IPS-NIHi11 (cell line): Measurements from ENCODE around the gene DENND5B.

Experiments
- DNase-seq: peaks from one replicate; pipeline ENCODE4 v3.0.0; 2012; ENCODE audit warnings: mixed read lengths, low spot score

Gene DENND5B

GRCh38 chr12:31471823-31472222 is 119.1 kb downstream of the DENND5B start:
- no peak for DNase-seq

DNA sequence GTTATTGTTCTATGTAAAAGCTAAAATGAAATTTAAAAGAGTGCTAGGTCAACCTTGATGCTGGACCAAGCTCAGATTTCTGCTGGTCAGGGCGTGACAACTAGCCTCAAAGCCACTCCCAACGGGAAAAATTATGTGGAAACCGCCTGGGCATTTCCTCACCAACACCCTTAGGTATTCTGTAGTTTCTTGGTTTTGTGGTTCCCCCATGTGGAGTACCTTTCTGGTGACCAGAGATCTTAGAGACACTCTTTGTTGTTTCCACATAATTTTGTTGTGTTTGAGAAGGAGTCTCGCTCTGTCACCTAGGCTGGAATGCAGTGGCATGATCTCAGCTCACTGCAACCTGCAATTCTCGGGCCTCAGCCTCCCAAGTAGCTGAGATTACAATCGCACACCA is 119.9 kb downstream of the DENND5B start:
- DNase-seq, result no peak

DNA sequence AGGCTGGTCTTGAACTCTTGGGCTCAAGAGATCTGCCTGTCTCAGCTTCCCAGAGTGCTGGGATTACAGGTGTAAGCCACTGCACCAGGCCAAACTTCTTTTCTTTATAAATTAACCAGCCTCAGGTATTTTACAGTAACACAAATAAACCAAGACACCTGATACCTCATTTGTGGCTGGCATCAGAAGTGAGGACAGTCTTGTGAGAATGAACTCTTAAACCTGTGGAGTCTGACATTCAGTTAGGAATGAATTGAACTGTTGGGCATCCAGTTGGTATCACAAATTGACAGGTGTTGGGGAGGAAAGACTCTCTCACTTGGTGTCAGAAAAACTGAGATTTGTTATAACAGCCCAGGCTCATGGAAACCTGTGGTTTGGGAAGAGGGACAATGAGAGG is 120.5 kb downstream of the DENND5B start:
- no peak for DNase-seq

DNA sequence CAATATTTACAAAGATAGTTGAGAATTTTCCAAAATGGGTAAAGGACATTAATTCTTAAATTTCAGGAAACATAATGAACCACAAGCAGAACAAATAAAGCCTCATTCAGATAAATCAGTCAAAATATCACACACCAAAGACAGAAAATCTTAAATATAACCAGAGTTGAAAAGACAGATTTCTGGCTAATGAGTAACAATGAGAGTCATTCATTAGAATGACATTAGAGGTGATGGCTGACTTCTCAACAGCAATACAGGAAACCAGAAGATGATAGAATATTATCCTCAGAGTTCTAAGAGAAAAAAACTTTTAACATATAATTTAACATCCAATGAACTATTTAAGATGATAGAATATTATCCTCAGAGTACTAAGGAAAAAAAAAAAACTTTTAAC is 124.2 kb downstream of the DENND5B start:
- DNase-seq, result no peak

- no peak for DNase-seq
Measured at GRCh38 chr12:31465002-31465401, 125.9 kb downstream of the DENND5B start.

DNA sequence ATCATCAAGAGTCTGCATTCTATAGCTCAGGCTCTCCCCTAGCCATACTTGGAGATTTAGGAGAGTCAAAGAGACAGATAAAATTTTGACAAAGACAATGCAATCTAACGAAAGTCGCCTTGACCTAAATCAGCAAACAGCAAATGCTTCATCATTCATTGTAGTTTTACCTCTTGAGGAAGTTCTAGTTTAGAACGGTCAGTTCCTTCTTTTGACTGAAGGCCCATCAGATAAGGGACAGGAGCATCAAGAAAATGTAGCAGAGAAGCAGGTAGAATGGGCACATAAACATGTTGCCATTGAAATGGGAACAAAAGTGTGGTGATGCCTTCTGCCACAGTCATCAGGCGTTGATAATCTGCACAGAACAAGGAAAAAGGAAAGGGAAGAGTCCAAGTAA is 130.9 kb downstream of the DENND5B start:
- no peak for DNase-seq

DNA sequence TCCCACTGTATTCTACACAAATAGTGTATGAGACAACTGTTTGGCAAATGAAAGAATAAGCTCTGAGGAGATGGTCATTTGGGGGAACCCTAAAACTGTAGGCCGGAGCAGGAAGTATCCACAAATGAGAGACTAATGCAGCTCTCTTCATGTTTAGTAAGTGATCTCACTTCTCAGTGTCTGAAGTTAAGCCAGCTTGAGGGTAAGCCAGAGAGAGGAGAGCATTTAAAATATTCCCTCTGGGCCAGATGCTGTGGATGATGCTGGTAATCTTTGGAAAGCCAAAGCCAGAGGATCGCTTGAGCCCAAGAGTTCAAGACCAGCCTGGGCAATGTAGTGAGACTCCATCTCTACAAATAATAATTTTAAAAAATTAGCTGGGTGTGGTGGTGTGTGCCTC is 134.4 kb downstream of the DENND5B start:
- no peak for DNase-seq

- peak; percentile 18 for DNase-seq
Measured at GRCh38 chr12:31444736-31445135, 146.2 kb downstream of the DENND5B start.

- no peak for DNase-seq
Measured at GRCh38 chr12:31440586-31440985, 150.3 kb downstream of the DENND5B start.

DNA sequence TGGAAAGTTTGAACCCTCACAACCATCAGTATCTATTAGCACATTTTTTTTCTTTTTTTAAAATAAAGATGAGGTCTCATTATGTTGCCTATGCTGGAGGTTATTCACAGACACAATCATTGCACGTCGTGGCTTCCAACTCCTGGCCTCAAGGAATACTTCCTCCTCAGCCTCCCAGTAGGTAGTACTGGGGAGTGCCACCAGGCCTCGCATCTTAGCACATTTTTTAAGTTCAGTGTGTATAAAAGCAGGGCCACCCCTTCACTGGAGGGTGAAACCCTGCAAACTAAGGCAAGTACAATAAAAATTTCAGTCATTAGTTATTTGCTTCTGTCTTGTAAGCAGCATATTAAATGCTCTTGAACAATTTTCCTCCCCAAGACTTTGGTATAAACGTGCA is 150.8 kb downstream of the DENND5B start:
- no peak for DNase-seq

DNA sequence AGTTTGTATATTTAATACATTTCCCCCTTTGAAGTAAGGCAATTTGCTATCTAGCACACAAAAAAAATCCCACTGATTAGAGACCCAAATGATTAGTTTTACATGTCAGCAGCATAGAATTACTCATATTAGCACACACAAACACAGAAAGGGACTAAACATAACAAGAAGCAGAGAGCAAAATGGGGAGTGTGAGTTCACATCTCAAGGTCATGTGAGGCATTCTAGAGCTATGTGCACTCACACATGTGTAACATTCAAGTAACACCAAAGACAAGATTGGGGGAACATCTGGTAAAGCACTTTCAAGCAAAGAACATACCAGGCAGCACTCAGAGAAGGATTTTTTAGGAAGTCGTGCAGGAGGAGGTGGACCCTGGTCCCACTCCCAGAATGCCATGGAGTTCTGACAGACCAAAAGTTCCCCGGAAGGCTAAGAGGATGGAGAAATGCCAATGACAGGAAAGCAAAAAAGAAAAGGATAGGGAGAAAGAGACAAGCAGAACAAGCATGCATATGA is 159.2 kb downstream of the DENND5B start:
- DNase-seq, result no peak

GRCh38 chr12:31423405-31423804 is 167.5 kb downstream of the DENND5B start:
- no peak for DNase-seq

GRCh38 chr12:31412292-31412801 is 178.6 kb downstream of the DENND5B start:
- no peak for DNase-seq

DNA sequence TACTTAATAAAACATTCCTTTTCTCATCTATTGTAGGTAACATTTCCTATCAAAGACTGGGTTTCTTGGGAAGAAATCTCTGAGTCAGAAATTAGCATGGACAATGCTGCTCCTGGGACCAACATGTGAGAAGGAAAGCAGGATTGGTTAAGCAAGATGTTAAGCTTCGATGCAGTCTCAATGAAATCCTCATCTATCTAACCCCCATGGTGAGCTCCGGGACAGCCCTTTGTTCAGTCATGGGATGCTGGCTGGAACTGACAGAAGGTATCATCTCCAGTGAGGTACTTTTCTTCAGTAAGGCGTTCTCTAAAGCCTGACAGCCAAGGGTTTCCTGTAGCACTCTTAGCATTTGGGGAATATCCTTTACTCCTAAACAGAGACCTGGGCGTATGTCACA is 182.2 kb downstream of the DENND5B start:
- DNase-seq, result peak; percentile 12

- DNase-seq, result no peak
Measured at GRCh38 chr12:31407562-31407961, 183.4 kb downstream of the DENND5B start.

GRCh38 chr12:31406345-31406744 is 184.6 kb downstream of the DENND5B start:
- DNase-seq, result no peak

DNA sequence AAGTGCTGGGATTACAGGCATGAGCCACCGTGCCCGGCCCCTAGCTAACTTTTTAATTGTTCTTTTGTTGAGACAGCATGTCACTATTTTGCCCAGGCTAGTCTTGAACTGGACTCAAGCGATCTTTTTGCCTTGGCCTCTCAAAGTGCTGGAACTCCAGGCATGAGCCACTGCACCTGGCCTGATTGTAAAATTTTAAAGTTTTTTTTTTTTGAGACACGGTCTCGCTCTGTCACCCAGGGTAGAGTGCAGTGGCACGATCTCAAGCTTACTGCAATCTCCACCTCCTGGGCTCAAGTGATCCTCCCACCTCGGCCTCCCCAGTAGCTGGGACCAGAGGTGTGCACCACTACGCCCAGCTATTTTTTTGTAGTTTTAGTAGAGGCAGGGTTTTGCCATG is 185.9 kb downstream of the DENND5B start:
- DNase-seq, result no peak

GRCh38 chr12:31403099-31403607 is 187.8 kb downstream of the DENND5B start:
- peak; percentile 83 for DNase-seq

DNA sequence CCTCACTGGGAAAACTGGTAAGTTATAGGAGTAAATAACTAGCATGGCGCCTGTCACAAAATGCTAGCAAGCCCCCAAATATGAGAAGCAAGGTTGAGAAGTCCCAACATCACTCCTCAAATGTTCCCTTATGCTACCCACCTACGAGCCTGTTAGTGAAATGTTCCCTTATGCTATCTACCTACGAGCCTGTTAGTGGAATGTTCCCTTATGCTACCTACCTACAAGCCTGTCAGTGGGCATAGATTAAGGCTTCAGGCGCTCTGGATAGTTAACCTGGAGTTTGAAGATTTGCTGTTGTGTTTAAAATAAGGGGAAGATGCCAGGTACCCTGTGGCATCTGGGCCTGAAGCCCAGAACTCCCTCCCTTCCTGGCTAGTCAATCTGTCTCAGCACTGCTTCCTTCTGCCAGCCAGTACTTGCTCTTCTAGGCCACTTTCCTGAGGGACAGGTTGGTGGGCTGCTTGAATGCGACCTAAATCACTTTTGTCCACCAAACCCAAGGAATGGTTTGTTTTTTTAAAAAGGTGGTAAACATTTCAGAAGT is 197.9 kb downstream of the DENND5B start:
- no peak for DNase-seq

DNA sequence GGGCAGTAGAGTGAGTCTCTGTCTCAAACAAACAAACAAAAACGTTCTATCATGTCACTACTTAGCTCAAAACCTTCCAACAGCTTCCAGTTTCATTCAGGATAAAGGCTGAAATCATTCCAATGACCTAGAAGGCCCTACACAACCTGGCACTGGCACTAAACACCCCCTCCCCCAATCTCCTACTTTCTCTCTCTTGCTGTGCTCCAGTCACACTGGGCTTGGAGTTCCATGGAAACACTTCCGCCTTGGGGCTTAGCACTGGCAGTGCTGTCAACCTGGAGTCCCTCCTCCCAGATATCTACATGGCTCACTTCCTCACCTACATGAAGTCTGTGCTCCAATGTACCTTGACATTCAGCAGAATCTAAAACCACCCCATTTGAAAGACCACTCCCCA is 199.9 kb downstream of the DENND5B start:
- no peak for DNase-seq

DNA sequence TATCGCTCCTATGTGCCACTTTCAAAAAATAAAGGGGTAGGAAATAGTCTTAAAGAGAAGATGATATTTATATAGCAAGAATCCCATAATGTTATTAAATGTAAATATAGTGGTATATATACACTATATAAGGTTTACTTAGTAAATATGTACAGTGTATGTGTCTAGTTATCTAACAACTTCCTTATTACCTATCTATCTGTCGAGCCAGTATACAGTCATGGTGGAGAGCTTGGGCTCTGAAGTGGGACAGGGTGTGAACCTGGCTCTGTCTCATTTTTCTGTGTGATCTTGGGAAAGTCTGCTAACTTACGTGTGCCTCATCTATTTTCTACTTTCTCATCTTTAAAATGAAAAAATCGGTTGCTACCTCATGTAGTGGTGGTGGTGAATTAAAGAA is 202.2 kb downstream of the DENND5B start:
- no peak for DNase-seq

DNA sequence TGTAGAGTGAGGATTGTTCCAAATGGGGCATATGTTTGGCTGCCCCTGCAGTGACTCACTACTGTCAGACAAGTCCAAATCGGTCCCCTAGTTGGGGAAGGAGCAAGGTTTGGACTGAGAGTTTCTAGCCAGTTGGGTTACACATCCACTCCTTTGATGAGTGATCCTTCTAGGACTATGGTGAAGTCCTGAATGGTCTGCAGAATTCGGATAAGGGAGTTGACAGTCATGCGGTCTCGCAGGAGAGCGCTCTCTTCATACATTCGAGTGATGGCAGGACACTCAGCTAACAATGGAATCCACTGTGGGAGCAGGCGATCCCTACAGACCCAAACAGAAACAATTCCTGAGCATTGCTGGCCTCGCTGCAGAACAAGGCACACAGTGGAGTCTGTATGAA is 203.5 kb downstream of the DENND5B start:
- no peak for DNase-seq

- no peak for DNase-seq
Measured at GRCh38 chr12:31387011-31387410, 203.9 kb downstream of the DENND5B start.

DNA sequence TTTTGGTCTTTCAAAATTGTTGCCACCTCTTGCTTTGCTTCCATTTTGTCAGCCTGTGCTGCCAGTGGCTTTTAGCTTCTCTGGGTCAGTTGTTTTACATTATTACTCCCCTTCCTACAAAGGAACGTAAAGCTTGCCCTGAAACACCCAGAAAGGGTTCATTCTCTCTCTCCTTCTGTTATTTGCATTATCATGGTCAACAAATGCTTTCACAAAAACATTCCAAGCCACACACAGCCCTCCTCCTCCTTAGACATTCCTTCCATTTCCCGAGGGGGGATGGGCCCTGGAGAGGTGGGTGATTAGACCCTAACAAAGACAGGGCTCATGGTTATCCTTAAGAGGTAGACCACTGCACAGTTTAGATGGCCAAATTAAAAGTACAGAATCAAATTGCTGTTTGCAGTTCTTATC is 204.6 kb downstream of the DENND5B start:
- DNase-seq, result peak; percentile 81
